Osteocyte (in vitro differentiated cells): ENCODE measurements around the gene SF3B3. TPM values are rescaled to one million over a fixed set of nuclear protein-coding genes. Genes with fewer than 3 reads are reported as not detected.

Experiments used
- DNase-seq: peaks from one replicate; pipeline ENCODE4 v3.0.0; 2021; ENCODE audit warnings: mixed read lengths; ENCODE audit not compliant: unreplicated experiment; ENCODE audit errors: extremely low spot score
- H3K27ac Mint-ChIP-seq: one replicate; pipeline ENCODE4 v1.8.0; 2021; ENCODE audit warnings: mild to moderate bottlenecking, mixed read lengths; ENCODE audit not compliant: unreplicated experiment
- H3K27me3 Mint-ChIP-seq: one replicate; pipeline ENCODE4 v1.8.0; 2021; ENCODE audit warnings: mixed read lengths; ENCODE audit not compliant: unreplicated experiment
- H3K36me3 Mint-ChIP-seq: one replicate; pipeline ENCODE4 v1.8.0; 2021; ENCODE audit warnings: mixed read lengths; ENCODE audit not compliant: unreplicated experiment
- H3K4me1 Mint-ChIP-seq: one replicate; pipeline ENCODE4 v1.8.0; 2021; ENCODE audit warnings: mixed read lengths; ENCODE audit not compliant: unreplicated experiment
- H3K4me3 Mint-ChIP-seq: one replicate; pipeline ENCODE4 v1.8.0; 2021; ENCODE audit warnings: mild to moderate bottlenecking, moderate library complexity, mixed read lengths; ENCODE audit not compliant: unreplicated experiment
- H3K9me3 Mint-ChIP-seq: one replicate; pipeline ENCODE4 v1.8.0; 2021; ENCODE audit warnings: mixed read lengths; ENCODE audit not compliant: unreplicated experiment
- total RNA-seq: library from RNA; stranded (reverse); gene quantifications from 2 replicates; pipeline ENCODE4 v1.2.1, GENCODE V29; 2021
- TF ChIP-seq, protein P1 (sequence below): fragments of 200-600 bp; sonication (generic); IDR thresholded peaks from 2 replicates; pipeline ENCODE4 v1.5.0; 2021; ENCODE audit warnings: antibody characterized with exemption, mild to moderate bottlenecking, moderate library complexity

The SF3B3 gene
- total RNA-seq, 1 donor from 2014 or later, result 307 TPM

DNA sequence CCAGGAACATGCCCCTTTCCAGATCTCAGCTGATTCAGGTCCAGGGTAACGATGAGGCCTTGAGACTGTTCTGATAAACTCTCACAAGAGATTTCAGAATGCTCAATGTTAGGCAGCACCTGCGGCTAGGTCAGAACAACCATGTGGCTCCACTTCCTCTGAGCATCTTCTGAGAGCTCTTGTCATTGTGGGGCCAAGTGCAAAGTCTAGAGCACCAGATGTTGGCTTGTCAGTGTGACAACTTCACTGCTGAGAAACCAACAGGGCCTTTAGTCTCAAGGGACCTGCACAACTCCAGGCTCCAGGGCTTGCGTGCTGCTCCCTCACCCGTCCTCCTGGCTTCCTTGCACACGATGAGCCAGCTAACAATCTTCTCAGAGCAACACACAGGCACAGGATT, 40.2 kb upstream of the SF3B3 start:
- Mint-ChIP-seq H3K27ac (peak overlapping the region; percentile 71), H3K4me3 (no peak overlapping the region), H3K9me3 (no peaks in the 10 kb centered on the region), H3K4me1 (peaks cover 33% of the 10 kb centered on the region), H3K36me3 (peaks cover 13% of the 10 kb centered on the region), H3K27me3 (no peaks in the 10 kb centered on the region)
- DNase-seq, result no peak
- TF ChIP-seq, protein P1, sequence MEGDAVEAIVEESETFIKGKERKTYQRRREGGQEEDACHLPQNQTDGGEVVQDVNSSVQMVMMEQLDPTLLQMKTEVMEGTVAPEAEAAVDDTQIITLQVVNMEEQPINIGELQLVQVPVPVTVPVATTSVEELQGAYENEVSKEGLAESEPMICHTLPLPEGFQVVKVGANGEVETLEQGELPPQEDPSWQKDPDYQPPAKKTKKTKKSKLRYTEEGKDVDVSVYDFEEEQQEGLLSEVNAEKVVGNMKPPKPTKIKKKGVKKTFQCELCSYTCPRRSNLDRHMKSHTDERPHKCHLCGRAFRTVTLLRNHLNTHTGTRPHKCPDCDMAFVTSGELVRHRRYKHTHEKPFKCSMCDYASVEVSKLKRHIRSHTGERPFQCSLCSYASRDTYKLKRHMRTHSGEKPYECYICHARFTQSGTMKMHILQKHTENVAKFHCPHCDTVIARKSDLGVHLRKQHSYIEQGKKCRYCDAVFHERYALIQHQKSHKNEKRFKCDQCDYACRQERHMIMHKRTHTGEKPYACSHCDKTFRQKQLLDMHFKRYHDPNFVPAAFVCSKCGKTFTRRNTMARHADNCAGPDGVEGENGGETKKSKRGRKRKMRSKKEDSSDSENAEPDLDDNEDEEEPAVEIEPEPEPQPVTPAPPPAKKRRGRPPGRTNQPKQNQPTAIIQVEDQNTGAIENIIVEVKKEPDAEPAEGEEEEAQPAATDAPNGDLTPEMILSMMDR, result no peak

DNA sequence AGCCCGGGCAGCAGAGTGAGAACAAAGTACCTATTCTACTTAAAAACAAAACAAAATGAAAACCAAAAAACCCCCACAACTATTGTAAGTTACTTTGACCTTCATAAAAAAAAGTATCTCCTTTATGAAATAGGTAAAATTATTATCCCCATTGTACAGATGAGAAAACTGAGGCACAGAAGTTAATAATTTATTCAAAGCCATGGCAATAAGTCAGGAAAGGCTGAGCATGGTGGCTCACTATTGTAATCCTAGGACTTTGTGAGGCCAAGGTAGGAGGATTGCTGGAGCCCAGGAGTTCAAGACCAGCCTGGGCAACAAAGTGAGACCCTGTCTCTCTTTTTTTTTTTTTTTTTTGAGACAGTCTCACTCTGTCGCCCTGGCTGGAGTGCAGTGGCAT, 38.7 kb upstream of the SF3B3 start:
- no peaks in the 10 kb centered on the region for H3K9me3 Mint-ChIP-seq
- DNase-seq, result no peak
- H3K36me3 Mint-ChIP-seq, result peaks cover 13% of the 10 kb centered on the region
- H3K27ac Mint-ChIP-seq, result no peak overlapping the region
- H3K27me3 Mint-ChIP-seq, result no peaks in the 10 kb centered on the region
- H3K4me3 Mint-ChIP-seq, result no peak overlapping the region
- TF ChIP-seq, protein P1, result no peak
- peaks cover 24% of the 10 kb centered on the region for H3K4me1 Mint-ChIP-seq

DNA sequence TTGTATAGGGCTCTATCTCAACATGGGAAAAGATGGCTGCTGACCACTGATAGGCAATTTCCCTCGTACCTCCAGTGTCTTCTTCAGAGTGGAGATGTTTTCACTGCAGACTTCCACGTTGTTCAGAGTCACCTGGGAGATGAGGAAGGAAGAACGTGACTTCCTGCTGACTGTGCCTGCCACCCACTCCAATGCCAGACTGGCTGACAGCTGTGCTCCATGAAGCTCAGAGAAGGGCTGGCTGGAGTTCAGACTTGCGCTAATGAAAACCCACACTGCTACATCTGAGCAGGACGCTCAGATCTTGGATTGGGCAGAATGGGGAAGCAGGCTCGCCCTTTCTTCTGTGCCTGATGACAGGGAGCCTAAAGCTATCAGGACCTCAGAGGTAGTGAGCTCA, 33.4 kb upstream of the SF3B3 start:
- Mint-ChIP-seq H3K4me3 (no peak overlapping the region), H3K9me3 (no peaks in the 10 kb centered on the region), H3K36me3 (peaks cover 17% of the 10 kb centered on the region), H3K27me3 (no peaks in the 10 kb centered on the region), H3K27ac (no peak overlapping the region), H3K4me1 (no peaks in the 10 kb centered on the region)
- TF ChIP-seq, protein P1, result no peak
- no peak for DNase-seq

DNA sequence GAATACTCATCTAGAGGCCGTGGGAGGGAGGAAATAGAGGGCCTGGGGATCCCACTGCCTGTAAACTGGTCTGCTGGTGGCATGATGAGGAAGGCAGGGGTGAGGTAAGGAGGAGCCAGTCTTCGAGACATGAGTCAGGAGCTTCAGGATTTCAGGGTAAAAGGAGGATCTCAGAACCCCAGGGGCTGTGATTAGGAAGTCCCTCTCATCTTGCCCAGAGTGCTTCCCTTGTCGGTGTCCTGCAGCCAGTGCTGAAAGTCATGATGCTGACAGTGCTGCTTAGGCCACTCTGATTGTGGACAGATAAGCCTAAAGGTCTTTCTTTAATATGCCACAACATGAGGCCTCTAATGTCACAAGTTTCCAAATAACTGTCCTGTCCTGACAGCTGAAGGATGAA, 29.8 kb upstream of the SF3B3 start:
- Mint-ChIP-seq H3K4me1 (no peaks in the 10 kb centered on the region), H3K4me3 (no peak overlapping the region), H3K36me3 (peaks cover 19% of the 10 kb centered on the region), H3K27ac (no peak overlapping the region), H3K27me3 (no peaks in the 10 kb centered on the region), H3K9me3 (no peaks in the 10 kb centered on the region)
- DNase-seq, result no peak
- TF ChIP-seq, protein P1, result no peak

DNA sequence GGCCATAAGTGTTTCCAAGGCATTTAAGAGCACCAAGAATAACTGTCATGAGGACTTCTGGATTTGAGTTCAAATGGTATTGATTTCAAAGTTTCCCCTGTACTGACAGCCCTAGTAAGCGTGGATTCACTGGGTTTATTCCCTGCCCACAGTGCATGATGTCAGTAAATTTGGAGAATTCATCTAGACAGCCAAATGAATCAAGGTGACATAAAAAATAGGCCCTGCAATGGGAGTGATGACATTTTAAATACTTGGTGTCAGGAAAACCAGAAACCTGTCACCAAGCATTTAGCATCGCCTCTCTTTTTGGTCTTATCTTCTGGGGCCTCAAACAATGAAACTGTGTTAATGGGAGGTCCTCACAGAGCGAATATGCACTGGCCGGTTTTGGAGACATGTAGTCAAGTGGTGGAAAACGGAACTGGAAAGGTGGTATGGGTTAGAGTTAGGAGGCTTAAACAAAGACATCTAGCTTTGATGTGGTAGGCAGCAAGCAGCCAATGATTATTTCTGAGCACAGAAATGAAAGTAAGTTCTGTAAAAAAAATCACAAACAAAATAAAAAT, 29.3 kb upstream of the SF3B3 start:
- Mint-ChIP-seq H3K27ac (no peak overlapping the region), H3K9me3 (no peaks in the 10 kb centered on the region), H3K36me3 (peaks cover 20% of the 10 kb centered on the region), H3K4me3 (no peak overlapping the region), H3K4me1 (no peaks in the 10 kb centered on the region), H3K27me3 (no peaks in the 10 kb centered on the region)
- no peak for DNase-seq
- TF ChIP-seq, protein P1, result no peak
